Cortex of kidney (tissue), 1 donor: ENCODE data around the gene ATP2B2.

Experiments used
- DNase-seq: peaks from one replicate; lab custom pipeline; 2025; lab: John Stamatoyannopoulos, UW

The ATP2B2 gene

GRCh38 chr3:10529809-10530208 lies 24.4 kb upstream of the ATP2B2 start:
- DNase-seq: no peak

DNA sequence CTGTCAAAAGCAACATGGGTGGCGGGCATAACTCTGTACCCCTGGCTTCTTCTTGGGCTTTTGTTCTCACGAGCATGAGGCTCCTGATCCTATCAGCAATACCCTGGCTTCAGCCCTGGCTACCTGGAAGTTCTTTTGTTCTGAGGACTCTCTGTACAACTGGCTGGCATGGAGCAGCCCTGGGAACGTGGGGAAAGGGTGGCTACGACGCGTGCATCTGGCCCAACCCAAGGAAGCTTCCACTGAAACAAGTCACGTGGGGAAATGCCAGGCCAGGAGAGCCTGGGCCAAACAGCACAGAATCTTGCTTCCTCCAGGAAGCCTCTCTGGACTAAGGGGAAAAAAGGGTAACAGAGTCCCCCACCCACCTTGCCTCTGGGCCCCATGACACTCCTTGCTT lies 22.7 kb upstream of the ATP2B2 start:
- DNase-seq: no peak

DNA sequence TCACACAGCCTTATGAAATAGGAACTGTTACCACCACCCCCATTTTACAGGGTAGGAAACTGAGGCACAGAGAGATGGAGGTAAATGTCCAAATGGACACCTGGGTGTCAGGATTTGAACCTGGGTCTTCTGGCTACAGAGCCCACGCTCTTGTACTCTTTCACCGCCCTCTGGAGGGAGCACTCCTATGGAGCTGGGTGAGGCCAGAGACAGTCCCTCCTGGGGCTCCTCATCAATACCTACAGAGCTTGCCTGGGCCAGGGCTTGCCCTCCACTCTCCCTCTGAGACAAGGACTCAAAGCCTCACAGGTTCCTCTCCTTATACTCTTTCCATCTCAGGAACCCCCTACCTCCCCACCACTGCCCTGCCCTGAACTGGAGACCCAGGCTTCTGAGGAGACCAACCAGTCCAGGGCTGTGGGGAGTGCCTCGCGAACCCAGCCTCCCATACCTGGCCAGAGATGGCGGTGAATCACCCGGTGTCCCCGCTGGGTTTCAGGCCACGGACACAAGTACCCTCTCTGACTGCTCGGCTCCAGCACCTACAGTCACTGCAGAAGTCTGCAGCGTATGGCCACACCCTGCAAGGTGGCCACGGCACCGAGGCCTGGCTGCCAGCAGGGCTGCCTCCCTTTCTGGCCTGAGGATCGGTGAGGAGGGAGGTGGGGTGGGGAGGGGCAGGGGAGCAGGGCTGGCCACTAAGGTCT lies 22.1 kb upstream of the ATP2B2 start:
- DNase-seq: no peak

DNA sequence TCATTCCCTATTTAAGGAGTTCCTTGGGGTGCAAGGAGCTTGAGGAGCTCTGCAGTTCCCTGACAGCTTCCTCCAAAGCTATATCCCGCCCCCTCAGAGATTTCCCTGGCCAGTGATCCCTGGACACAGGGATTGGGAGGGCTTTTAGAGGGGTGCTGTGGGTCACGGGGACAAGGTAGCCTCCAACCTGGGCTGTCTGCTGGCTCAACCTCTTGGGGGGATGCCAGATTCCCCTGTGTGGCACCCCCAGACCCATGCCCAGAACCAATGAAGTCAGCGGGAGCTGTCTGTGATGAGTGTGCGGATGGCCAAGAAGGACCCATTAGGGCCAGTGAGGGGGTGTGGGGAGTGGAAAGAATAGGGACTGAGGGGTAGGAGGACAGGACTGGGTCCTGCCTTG lies 21.0 kb upstream of the ATP2B2 start:
- no peak for DNase-seq

- DNase-seq: no peak
These were observed 19.5 kb upstream of the ATP2B2 start for GRCh38 chr3:10524799-10525301.

DNA sequence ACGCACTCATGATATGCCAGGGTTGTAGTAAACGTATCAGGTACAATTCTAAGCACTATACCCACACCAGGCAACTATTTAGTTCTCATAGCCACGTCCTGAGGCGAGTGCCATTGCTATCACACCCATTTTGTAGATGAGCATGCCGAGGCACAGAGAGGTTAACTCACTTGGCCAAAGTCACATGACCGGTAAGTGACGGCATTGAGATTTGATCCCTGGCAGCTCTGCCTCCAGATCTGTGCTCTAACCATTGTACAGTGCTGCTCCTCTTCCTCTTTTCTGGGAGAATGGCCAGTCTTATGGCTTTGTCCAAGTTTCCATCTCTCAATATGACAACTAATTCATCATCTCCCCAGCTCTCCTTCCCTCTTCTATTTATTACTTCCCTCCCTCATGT lies 18.9 kb upstream of the ATP2B2 start:
- DNase-seq: no peak

DNA sequence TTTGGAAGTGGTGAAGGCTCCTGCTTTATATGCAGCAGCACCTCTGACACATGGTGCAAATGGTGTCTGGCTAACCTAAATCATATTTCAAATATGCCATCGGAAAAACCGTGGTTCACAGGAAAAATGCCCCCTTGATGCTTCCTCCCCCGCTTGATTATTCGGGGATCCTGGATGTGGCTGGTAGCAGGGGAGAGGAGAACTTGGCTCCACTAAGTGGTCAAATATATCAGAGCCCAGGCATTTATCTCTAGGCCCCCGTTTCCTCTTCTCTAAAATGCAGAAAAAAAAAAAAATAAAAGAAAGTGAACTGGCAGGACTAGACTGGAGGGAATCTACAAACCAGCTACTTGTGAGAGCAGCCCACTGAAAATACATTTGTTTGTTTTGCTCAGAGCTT lies 18.2 kb upstream of the ATP2B2 start:
- no peak for DNase-seq

GRCh38 chr3:10522646-10523303 lies 17.4 kb upstream of the ATP2B2 start:
- DNase-seq: no peak

DNA sequence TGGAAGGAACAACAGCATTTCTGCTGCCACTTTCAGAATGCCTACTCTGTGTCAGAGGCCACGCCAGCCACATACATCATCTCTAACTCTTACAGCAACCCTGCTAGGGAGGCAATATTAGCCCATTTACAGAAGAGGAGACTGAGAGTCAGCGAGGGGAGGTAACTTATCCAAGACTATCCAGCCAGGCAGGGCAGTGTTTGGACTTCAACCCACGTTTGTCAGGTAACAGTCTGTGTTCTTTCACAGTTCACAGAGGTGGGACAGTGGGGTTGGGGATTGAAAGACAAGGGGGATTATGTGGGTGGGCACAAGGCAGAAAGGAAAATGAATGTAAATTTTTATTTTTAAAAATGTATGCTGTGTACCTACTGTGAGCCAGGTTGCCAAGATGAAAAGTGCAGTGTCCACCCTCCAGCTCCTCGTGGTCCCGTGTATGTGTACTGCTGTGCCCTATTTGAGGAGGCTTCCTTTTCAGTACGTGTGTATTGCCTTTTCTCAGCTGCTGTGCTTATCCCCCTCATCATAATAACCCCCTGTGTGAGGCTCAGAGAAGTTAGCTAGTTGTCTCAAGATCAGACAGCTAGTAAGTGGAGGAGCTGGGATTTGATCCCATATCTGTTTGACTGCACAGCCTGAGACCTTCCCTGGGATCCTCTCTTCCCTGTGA lies 16.5 kb upstream of the ATP2B2 start:
- DNase-seq: no peak

GRCh38 chr3:10520072-10520471 lies 14.7 kb upstream of the ATP2B2 start:
- DNase-seq: no peak

- no peak for DNase-seq
These were observed 13.8 kb upstream of the ATP2B2 start for GRCh38 chr3:10519236-10519635.

GRCh38 chr3:10518506-10519150 lies 13.2 kb upstream of the ATP2B2 start:
- no peak for DNase-seq

- DNase-seq: no peak
These were observed 12.2 kb upstream of the ATP2B2 start for GRCh38 chr3:10517627-10518026.

GRCh38 chr3:10516544-10517452 lies 11.4 kb upstream of the ATP2B2 start:
- no peak for DNase-seq

DNA sequence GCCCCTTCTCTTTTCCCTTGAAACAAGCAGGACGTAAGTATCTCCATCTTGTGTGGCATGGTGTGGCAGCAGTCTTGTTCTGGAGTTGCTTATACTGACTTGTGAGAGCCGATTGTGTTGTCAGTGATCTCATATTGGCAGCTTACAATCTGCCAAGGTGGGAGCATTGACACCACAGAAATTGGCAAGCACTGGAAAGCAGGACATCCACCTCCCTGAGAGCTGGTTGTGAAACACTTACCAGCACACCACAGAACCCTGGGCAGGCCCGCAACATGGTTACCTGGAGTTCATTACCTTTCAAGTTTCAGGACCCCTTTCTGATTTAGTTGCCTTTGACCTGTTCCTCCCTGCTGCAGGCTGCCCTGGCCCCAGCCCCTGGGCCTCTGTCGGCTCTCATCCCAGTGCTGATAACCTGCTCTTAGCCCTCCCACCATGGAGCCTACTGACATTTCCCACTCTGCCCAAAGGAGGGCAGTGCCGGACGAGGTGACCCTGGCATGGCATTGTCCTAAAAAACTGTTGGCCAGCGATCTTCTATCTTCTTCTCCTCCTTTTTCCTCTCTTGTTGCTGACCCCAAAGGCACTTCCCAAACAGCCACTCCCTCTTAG lies 10.6 kb upstream of the ATP2B2 start:
- no peak for DNase-seq

DNA sequence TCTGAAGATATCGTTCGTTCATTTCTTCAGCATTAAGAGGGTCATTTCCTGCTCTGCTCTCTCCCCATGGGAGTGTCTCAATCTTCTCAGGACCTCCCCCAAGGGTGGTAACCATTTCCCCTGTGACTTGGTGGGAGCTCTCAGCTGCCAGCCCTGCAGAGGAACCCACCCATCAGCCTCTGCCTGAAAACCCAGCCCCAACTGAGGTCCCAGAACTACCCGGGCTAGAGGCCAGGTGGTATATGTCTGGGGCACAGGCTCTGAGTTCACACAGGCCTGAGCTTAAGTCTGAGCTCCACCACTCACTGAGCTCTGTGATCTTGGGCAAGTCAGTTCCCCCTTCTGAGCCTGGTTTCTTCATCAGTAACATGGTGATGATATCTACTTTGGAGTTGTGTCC lies 10.0 kb upstream of the ATP2B2 start:
- DNase-seq: no peak

DNA sequence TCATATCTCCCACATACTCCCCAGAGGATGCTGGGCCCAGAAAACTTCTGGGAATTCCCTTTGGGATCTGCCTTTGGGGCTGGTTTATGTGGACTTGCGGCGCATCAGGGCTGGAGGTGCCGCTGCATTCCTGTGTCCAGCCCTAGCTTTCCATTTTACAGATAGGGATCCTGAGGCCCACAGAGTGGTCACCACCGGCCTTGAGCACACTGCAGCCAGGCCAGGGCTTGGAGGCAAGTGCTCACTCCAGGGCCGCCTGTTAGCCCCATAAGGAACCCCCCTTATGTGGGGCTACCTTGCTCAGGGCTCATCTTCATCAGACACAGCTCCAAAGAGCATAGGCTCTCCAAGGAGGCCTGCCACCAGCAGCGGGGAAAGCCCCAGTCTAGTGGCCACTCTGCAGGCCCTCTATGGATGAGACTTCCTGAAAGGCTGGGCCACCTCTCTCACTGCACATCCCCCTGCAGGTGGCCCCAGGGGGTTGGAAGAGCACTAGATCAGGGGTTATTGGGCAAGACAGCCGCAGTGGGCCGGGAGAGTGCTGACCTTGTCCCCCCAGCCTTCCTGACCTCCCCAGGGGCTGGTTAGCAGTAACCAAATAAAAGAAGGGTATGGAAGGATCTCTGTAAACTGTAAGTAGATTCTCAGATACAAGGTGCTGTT lies 9.2 kb upstream of the ATP2B2 start:
- no peak for DNase-seq

GRCh38 chr3:10513306-10513705 lies 7.9 kb upstream of the ATP2B2 start:
- DNase-seq: no peak

- no peak for DNase-seq
These were observed 7.3 kb upstream of the ATP2B2 start for GRCh38 chr3:10512687-10513086.

DNA sequence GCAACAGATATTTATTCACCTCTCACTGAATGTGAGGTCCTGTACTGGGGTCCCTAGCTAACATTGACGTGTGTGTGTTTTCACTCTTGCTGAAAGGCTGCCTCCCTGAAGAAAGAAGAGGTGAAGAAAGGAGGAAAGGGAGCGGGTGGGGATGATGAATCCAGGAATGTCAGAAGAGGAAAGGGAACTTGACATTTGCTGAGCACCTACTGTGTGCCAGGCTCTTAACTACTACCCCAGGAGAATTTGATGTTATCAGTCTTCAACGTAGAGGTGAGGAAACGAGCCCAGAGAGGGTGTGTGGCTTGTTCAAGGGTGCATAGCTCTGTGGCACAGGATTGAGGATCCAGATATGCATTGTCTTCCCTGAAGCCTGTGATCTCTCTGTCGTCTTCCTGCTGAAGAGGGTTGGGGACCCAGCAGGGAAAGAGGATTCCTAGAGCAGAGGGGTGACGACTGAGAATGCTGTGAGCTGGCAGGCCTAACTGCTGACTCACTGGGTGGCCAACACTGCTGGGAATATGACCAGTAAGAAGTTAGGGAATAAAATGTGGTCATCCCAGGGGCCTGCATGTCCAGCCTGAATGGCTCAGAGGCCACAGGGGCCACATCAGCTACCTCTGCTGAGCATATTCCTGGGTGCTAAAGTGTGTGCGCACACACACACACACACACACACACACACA lies 6.6 kb upstream of the ATP2B2 start:
- no peak for DNase-seq
